Suprapubic skin (tissue), 4 donors: ENCODE results near the gene IL20. TPM values are rescaled to one million over a fixed set of nuclear protein-coding genes. Genes with fewer than 3 reads are reported as not detected.

ENCODE experiments used
- DNase-seq, 2 donors: peaks; one replicate each; pipeline ENCODE4 v3.0.0-alpha.2; 2019; ENCODE audit warnings: low spot score in 2 of 2
- H3K27ac ChIP-seq: fragments of 200-600 bp; sonication (generic); one replicate; pipeline ENCODE4 v1.5.1; 2019
- H3K27me3 ChIP-seq: fragments of 200-600 bp; sonication (generic); one replicate; pipeline ENCODE4 v1.5.1; 2019
- H3K36me3 ChIP-seq: fragments of 200-600 bp; sonication (generic); one replicate; pipeline ENCODE4 v1.5.1; 2019
- H3K4me1 ChIP-seq: fragments of 200-600 bp; sonication (generic); one replicate; pipeline ENCODE4 v1.5.1; 2019
- H3K4me3 ChIP-seq: fragments of 200-600 bp; sonication (generic); one replicate; pipeline ENCODE4 v1.5.1; 2019; ENCODE audit warnings: mild to moderate bottlenecking
- H3K9me3 ChIP-seq: fragments of 200-600 bp; sonication (generic); one replicate; pipeline ENCODE4 v1.5.1; 2019
- CTCF ChIP-seq, 2 donors: fragments of 200-600 bp in 1 of 2; fragments of 450-650 bp in 1 of 2; sonication (generic) in 1 of 2; IDR thresholded peaks; one replicate each; pipeline ENCODE4 v1.5.1; 2016 to 2019; ENCODE audit warnings: antibody characterized with exemption in 2 of 2, mild to moderate bottlenecking in 1 of 2, moderate library complexity in 1 of 2
- EP300 ChIP-seq: sonication (generic); formaldehyde crosslinking; IDR thresholded peaks from one replicate; pipeline ENCODE4 v1.6.1; 2017; ENCODE audit warnings: antibody characterized with exemption
- POLR2A ChIP-seq, 2 donors: fragments of 450-650 bp; IDR thresholded peaks; one replicate each; pipeline ENCODE4 v1.6.1; 2017; ENCODE audit warnings: antibody characterized with exemption in 2 of 2, mild to moderate bottlenecking in 2 of 2, moderate library complexity in 2 of 2
- POLR2AphosphoS5 ChIP-seq, 3 donors: sonication (generic); formaldehyde crosslinking; IDR thresholded peaks; one replicate each; pipeline ENCODE4 v1.6.1; 2017; ENCODE audit warnings: antibody characterized with exemption in 3 of 3
- WGBS: methylation state at CpG from one replicate; pipeline ENCODE4 v1.1.5; 2018; 5-methylcytosine and 5-hydroxymethylcytosine counted together
- total RNA-seq, 4 donors: library from RNA; depleted of rRNA; stranded (reverse); fragments of >200 nt; gene quantifications; one replicate each; pipeline ENCODE4 v1.1.0, GENCODE V29; 2016

The IL20 gene
- total RNA-seq, 4 donors from 2014 or later = 0.76 to 1.4 (median 1.0) TPM; not detected in 1

- DNase-seq = no peak
- Histone ChIP-seq H3K9me3 (no peaks in the 10 kb centered on the region), H3K27ac (no peak overlapping the region), H3K4me1 (no peaks in the 10 kb centered on the region), H3K36me3 (no peaks in the 10 kb centered on the region), H3K4me3 (no peak overlapping the region), H3K27me3 (no peaks in the 10 kb centered on the region)
- 70% methylated on average over 3 of the region's 3 CpGs for WGBS
- TF ChIP-seq EP300 (no peak), CTCF (IDR thresholded peaks at IDR 0.05) (no peak), POLR2AphosphoS5 (IDR thresholded peaks at IDR 0.05) (no peak), POLR2A (IDR thresholded peaks at IDR 0.05) (no peak)
Measured at GRCh38 chr1:206854401-206855129, 10.9 kb upstream of the IL20 start.

- H3K36me3 ChIP-seq = no peaks in the 10 kb centered on the region
- H3K4me1 ChIP-seq = no peaks in the 10 kb centered on the region
- no peak overlapping the region for H3K4me3 ChIP-seq
- WGBS = 95% methylated on average over 2 of the region's 2 CpGs
- H3K9me3 ChIP-seq = no peaks in the 10 kb centered on the region
- H3K27ac ChIP-seq = no peak overlapping the region
- H3K27me3 ChIP-seq = peaks cover under 1% of the 10 kb centered on the region
- TF ChIP-seq POLR2AphosphoS5 (IDR thresholded peaks at IDR 0.05) (no peak), CTCF (IDR thresholded peaks at IDR 0.05) (no peak), POLR2A (IDR thresholded peaks at IDR 0.05) (no peak), EP300 (no peak)
- DNase-seq = no peak
Measured at GRCh38 chr1:206855859-206856258, 9.6 kb upstream of the IL20 start.

- Histone ChIP-seq H3K9me3 (no peaks in the 10 kb centered on the region), H3K27ac (no peak overlapping the region), H3K27me3 (peaks cover 10% of the 10 kb centered on the region), H3K4me3 (no peak overlapping the region), H3K36me3 (no peaks in the 10 kb centered on the region), H3K4me1 (no peaks in the 10 kb centered on the region)
- TF ChIP-seq POLR2A (IDR thresholded peaks at IDR 0.05) (no peak), POLR2AphosphoS5 (IDR thresholded peaks at IDR 0.05) (no peak), EP300 (no peak), CTCF (IDR thresholded peaks at IDR 0.05) (no peak)
- 88% methylated on average over 5 of the region's 5 CpGs for WGBS
- no peak for DNase-seq
Measured at GRCh38 chr1:206856674-206857464, 8.6 kb upstream of the IL20 start.

- Histone ChIP-seq H3K27ac (no peak overlapping the region), H3K9me3 (no peaks in the 10 kb centered on the region), H3K4me3 (no peak overlapping the region), H3K36me3 (no peaks in the 10 kb centered on the region), H3K4me1 (no peaks in the 10 kb centered on the region), H3K27me3 (peaks cover 10% of the 10 kb centered on the region)
- no peak for DNase-seq
- WGBS = 51% methylated on average over 5 of the region's 5 CpGs
- TF ChIP-seq POLR2A (IDR thresholded peaks at IDR 0.05) (no peak), CTCF (IDR thresholded peaks at IDR 0.05) (no peak), POLR2AphosphoS5 (IDR thresholded peaks at IDR 0.05) (no peak), EP300 (no peak)
Measured at GRCh38 chr1:206859082-206859521, 6.3 kb upstream of the IL20 start.

- TF ChIP-seq CTCF (IDR thresholded peaks at IDR 0.05) (no peak), POLR2A (IDR thresholded peaks at IDR 0.05) (no peak), POLR2AphosphoS5 (IDR thresholded peaks at IDR 0.05) (no peak), EP300 (no peak)
- DNase-seq = no peak
- 87% methylated on average over 4 of the region's 4 CpGs for WGBS
Measured at GRCh38 chr1:206860165-206860564, 5.3 kb upstream of the IL20 start.

More at GRCh38 chr1:206860165-206860564, 5.3 kb upstream of the IL20 start:
- Histone ChIP-seq H3K27ac (no peak overlapping the region), H3K36me3 (no peaks in the 10 kb centered on the region), H3K27me3 (peaks cover 10% of the 10 kb centered on the region), H3K4me3 (no peak overlapping the region), H3K4me1 (peaks cover 3% of the 10 kb centered on the region), H3K9me3 (no peaks in the 10 kb centered on the region)
